WTC11 (cell line): ENCODE results near the gene NRXN3.

ENCODE experiments used
- CREB1 ChIP-seq: sonication (generic); formaldehyde crosslinking; IDR thresholded peaks from 2 replicates; pipeline ENCODE4 v1.8.0; 2023; ENCODE audit warnings: mild to moderate bottlenecking, missing genetic modification reagents
- NFATC4 ChIP-seq: fragments of 250-450 bp; sonication (Bioruptor Pico); IDR thresholded peaks from 2 replicates; pipeline ENCODE4 v1.9.0; 2021; ENCODE audit warnings: mild to moderate bottlenecking
- TEAD4 ChIP-seq: sonication (generic); formaldehyde crosslinking; IDR thresholded peaks from 2 replicates; pipeline ENCODE4 v1.8.0; 2022; ENCODE audit warnings: mild to moderate bottlenecking, missing genetic modification reagents
- TF ChIP-seq, protein P1 (sequence below): sonication (generic); formaldehyde crosslinking; IDR thresholded peaks from 2 replicates; pipeline ENCODE4 v1.8.0; 2022; ENCODE audit warnings: mild to moderate bottlenecking, missing genetic modification reagents
- TF ChIP-seq, protein P2 (sequence below): fragments of 200-600 bp; IDR thresholded peaks from 2 replicates; pipeline ENCODE4 v1.8.0; 2022; ENCODE audit warnings: antibody characterized with exemption
- TF ChIP-seq, protein P3 (sequence below): sonication (generic); formaldehyde crosslinking; IDR thresholded peaks from 2 replicates; pipeline ENCODE4 v1.8.1; 2023; ENCODE audit warnings: mild to moderate bottlenecking, moderate library complexity, missing genetic modification reagents

DNA sequence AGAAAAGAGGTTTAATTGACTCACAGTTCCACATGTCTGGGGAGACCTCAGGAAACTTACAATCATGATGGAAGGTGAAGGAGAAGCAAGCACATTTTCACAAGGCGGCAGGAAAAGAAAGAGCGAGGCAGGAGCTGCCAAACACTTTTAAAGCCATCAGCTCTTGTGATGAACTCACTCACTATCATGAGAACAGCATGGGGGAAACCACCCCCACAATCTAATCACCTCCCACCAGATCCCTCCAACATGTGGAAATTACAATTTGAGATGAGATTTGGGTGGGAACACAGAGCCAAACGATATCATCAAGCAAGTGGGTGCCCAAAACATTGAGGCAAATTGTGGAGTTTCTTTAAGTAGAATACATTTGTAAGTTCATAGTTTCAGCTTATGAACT, 1083.4 kb downstream of the NRXN3 start:
- TF ChIP-seq, protein P1, sequence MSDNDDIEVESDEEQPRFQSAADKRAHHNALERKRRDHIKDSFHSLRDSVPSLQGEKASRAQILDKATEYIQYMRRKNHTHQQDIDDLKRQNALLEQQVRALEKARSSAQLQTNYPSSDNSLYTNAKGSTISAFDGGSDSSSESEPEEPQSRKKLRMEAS = no peak
- TF ChIP-seq, protein P2, sequence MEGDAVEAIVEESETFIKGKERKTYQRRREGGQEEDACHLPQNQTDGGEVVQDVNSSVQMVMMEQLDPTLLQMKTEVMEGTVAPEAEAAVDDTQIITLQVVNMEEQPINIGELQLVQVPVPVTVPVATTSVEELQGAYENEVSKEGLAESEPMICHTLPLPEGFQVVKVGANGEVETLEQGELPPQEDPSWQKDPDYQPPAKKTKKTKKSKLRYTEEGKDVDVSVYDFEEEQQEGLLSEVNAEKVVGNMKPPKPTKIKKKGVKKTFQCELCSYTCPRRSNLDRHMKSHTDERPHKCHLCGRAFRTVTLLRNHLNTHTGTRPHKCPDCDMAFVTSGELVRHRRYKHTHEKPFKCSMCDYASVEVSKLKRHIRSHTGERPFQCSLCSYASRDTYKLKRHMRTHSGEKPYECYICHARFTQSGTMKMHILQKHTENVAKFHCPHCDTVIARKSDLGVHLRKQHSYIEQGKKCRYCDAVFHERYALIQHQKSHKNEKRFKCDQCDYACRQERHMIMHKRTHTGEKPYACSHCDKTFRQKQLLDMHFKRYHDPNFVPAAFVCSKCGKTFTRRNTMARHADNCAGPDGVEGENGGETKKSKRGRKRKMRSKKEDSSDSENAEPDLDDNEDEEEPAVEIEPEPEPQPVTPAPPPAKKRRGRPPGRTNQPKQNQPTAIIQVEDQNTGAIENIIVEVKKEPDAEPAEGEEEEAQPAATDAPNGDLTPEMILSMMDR = no peak
- TF ChIP-seq NFATC4 (CRISPR knock-in tag) (no peak), TEAD4 (CRISPR knock-in tag) (no peak), CREB1 (CRISPR knock-in tag) (no peak)
- TF ChIP-seq, protein P3, sequence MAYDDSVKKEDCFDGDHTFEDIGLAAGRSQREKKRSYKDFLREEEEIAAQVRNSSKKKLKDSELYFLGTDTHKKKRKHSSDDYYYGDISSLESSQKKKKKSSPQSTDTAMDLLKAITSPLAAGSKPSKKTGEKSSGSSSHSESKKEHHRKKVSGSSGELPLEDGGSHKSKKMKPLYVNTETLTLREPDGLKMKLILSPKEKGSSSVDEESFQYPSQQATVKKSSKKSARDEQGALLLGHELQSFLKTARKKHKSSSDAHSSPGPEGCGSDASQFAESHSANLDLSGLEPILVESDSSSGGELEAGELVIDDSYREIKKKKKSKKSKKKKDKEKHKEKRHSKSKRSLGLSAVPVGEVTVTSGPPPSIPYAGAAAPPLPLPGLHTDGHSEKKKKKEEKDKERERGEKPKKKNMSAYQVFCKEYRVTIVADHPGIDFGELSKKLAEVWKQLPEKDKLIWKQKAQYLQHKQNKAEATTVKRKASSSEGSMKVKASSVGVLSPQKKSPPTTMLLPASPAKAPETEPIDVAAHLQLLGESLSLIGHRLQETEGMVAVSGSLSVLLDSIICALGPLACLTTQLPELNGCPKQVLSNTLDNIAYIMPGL (CRISPR knock-in tag) = no peak
